HUES64 (cell line): ENCODE measurements around the gene DRGX.

Source experiments
- H3K27ac ChIP-seq: 2 replicates; pipeline ENCODE4 v1.7.0; 2013; ENCODE audit warnings: low read depth, low read length, inconsistent platforms
- H3K27me3 ChIP-seq: 2 replicates; pipeline ENCODE4 v1.6.1; 2013; ENCODE audit warnings: mild to moderate bottlenecking, low read length; ENCODE audit not compliant: insufficient read depth
- H3K36me3 ChIP-seq: 2 replicates; pipeline ENCODE4 v1.6.1; 2013; ENCODE audit warnings: mild to moderate bottlenecking, low read length; ENCODE audit not compliant: insufficient read depth
- H3K4me1 ChIP-seq: 2 replicates; pipeline ENCODE4 v1.6.1; 2013; ENCODE audit warnings: mild to moderate bottlenecking, low read length, moderate library complexity; ENCODE audit not compliant: insufficient read depth
- H3K4me3 ChIP-seq: 2 replicates; pipeline ENCODE4 v1.5.1; 2013; ENCODE audit warnings: mild to moderate bottlenecking, low read length, moderate library complexity
- H3K9ac ChIP-seq: 2 replicates; pipeline ENCODE4 v1.6.1; 2013; ENCODE audit warnings: mild to moderate bottlenecking, low read depth, low read length
- H3K9me3 ChIP-seq: 2 replicates; pipeline ENCODE4 v1.6.1; 2013; ENCODE audit warnings: low read depth, low read length; ENCODE audit not compliant: insufficient read depth
- WGBS: fragments of 150-250, 120-280 bp; methylation state at CpG from one replicate; pipeline ENCODE4 v1.1.7; 2013; ENCODE audit warnings: missing lambda C conversion rate; 5-methylcytosine and 5-hydroxymethylcytosine counted together

The DRGX gene

DNA sequence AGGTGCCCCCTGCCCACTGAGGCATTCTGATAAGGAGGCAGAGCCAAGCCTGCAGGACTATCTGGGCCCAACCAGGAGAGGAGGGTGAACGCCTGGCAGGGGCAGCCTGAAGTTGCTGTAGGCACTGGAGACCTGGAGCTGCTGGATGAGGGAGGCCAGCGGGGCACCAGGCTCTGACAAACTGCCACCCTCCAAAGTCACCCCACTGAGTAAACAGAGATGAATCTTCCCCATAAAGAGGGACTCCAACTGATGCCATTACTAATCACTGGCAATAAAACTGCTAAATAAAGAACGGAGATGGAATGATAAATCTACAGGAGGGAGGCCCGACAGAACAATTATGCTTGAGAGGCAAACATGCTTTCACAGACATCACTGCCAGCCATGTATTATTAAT, 44.2 kb downstream of the DRGX start:
- Histone ChIP-seq H3K9ac (no peak overlapping the region), H3K4me3 (no peak overlapping the region), H3K9me3 (0 out of 2 replicates have a peak, but pooled peaks cover 3% of the 10 kb centered on the region), H3K27ac (no peak overlapping the region), H3K36me3 (no peaks in the 10 kb centered on the region), H3K4me1 (no peaks in the 10 kb centered on the region), H3K27me3 (no peaks in the 10 kb centered on the region)
- WGBS: 96% methylated on average over 3 of the region's 4 CpGs

DNA sequence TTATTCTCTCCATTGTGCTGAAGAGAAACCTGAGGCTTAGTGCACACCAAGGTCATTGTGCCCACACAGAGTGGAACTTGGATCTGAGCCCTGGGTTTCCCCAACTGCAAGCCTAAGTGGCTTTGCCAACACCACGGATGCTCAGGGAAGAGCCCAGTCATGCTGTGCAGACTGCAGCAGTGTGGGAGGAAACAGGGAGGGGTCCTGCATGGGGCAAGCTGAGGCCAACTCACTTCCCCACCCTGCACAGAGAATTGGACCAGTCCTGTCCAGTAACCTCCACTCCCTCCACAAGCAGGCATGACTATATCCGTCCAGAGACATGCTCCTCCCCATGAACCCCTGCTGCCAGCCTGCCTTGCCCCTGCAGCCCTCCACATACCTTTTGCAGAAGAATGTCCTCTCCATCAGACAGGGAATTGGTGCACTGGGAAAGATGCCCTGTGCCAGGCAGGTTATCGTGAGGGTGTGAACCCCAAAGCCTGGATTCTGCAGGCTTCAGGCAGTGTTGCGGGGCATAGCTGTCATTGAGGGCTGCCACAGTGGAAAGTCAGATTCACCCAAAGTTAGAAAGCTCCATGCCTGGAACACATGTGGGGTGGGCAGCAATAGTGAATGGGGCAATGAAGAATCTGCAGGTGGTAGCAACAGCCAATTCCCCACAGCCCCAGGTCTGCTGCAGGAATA, 44.9 kb downstream of the DRGX start:
- no peaks in the 10 kb centered on the region for H3K4me1 ChIP-seq
- 89% methylated on average over 4 of the region's 4 CpGs for WGBS
- no peak overlapping the region for H3K27ac ChIP-seq
- H3K9me3 ChIP-seq: 0 out of 2 replicates have a peak, but pooled peaks cover 3% of the 10 kb centered on the region
- no peaks in the 10 kb centered on the region for H3K36me3 ChIP-seq
- H3K9ac ChIP-seq: no peak overlapping the region
- no peaks in the 10 kb centered on the region for H3K27me3 ChIP-seq
- no peak overlapping the region for H3K4me3 ChIP-seq

DNA sequence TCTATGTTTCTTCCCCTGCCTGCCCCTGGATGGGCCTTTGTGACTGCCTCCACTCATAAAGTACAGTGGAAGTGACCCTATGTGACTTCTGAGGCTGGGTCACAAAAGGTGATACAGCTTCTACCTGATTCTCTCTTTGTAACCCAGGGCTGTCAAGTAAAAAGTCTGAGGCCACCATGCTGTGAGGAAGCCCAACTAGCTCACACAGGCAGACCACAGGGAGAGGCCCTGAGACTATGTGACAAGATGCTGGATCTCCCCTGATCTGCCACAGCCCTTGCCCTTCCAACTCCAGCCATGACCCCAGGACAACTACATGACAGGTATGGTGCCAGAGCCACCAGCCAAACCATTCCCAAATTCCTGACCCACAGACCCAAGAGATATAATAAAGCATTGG, 45.8 kb downstream of the DRGX start:
- no peak overlapping the region for H3K27ac ChIP-seq
- H3K9ac ChIP-seq: no peak overlapping the region
- no peak overlapping the region for H3K4me3 ChIP-seq
- H3K4me1 ChIP-seq: no peaks in the 10 kb centered on the region
- H3K27me3 ChIP-seq: no peaks in the 10 kb centered on the region
- no peaks in the 10 kb centered on the region for H3K36me3 ChIP-seq
- 0 out of 2 replicates have a peak, but pooled peaks cover 3% of the 10 kb centered on the region for H3K9me3 ChIP-seq

GRCh38 chr10:49349390-49349789, 46.5 kb downstream of the DRGX start:
- Histone ChIP-seq H3K27ac (no peak overlapping the region), H3K27me3 (no peaks in the 10 kb centered on the region), H3K4me3 (no peak overlapping the region), H3K9me3 (0 out of 2 replicates have a peak, but pooled peaks cover 3% of the 10 kb centered on the region), H3K9ac (no peak overlapping the region), H3K4me1 (no peaks in the 10 kb centered on the region), H3K36me3 (no peaks in the 10 kb centered on the region)
- 97% methylated on average over 4 of the region's 4 CpGs for WGBS

GRCh38 chr10:49348593-49348992, 47.3 kb downstream of the DRGX start:
- Histone ChIP-seq H3K27ac (no peak overlapping the region), H3K4me3 (no peak overlapping the region), H3K27me3 (no peaks in the 10 kb centered on the region), H3K9me3 (0 out of 2 replicates have a peak, but pooled peaks cover 3% of the 10 kb centered on the region), H3K36me3 (no peaks in the 10 kb centered on the region), H3K9ac (no peak overlapping the region), H3K4me1 (no peaks in the 10 kb centered on the region)
- WGBS: 89% methylated on average over 2 of the region's 2 CpGs

DNA sequence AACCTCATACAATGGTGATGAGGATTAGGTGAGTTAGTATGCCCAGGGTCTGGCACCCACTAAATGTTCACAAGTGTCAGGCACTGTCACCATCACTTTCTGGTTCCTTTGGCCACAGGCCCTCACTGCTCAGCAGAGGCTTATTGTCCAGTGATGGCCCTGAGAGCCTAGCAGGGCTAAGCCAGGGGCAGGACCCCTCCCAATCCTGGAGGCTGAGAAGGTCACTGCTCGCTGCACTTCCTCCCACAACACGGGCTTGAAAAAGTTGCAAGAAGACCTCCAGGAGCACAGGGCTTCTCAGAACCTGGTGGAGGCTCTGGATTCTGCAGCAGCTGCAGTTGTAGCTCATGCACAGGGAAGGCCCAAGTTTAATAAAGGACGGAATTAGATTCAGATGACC, 48.1 kb downstream of the DRGX start:
- H3K27me3 ChIP-seq: no peaks in the 10 kb centered on the region
- WGBS: 93% methylated on average over 3 of the region's 3 CpGs
- H3K9me3 ChIP-seq: 0 out of 2 replicates have a peak, but pooled peaks cover 3% of the 10 kb centered on the region
- no peak overlapping the region for H3K27ac ChIP-seq
- no peaks in the 10 kb centered on the region for H3K4me1 ChIP-seq
- no peak overlapping the region for H3K4me3 ChIP-seq
- H3K9ac ChIP-seq: no peak overlapping the region
- no peaks in the 10 kb centered on the region for H3K36me3 ChIP-seq

DNA sequence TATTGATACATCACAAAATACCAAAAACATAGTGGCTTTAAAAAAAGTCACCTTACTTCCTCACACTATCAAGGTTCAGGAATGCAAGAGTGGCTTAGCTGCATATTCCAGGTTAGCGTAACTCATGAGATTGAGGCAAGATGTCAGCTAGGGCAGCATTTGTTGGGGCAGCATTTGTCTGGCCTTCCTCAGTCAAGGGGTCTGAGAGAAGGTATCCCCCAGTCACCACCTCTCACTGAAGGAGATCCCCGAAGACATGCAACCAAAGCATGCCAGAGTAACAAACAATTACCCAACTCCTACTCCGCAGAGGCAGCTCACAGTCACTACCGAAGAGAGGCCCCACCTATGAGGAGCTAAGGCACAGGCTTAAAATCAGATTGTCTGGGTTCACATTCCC, 48.5 kb downstream of the DRGX start:
- H3K36me3 ChIP-seq: no peaks in the 10 kb centered on the region
- no peak overlapping the region for H3K27ac ChIP-seq
- no peaks in the 10 kb centered on the region for H3K4me1 ChIP-seq
- no peaks in the 10 kb centered on the region for H3K27me3 ChIP-seq
- H3K4me3 ChIP-seq: no peak overlapping the region
- WGBS: 96% methylated on average over 4 of the region's 4 CpGs
- 0 out of 2 replicates have a peak, but pooled peaks cover 3% of the 10 kb centered on the region for H3K9me3 ChIP-seq
- no peak overlapping the region for H3K9ac ChIP-seq

GRCh38 chr10:49344840-49345239, 51.0 kb downstream of the DRGX start:
- WGBS: 100% methylated on average over 1 of the region's 2 CpGs
- Histone ChIP-seq H3K9me3 (no peaks in the 10 kb centered on the region), H3K36me3 (no peaks in the 10 kb centered on the region), H3K27ac (no peak overlapping the region), H3K27me3 (no peaks in the 10 kb centered on the region), H3K4me3 (no peak overlapping the region), H3K4me1 (no peaks in the 10 kb centered on the region), H3K9ac (no peak overlapping the region)

- H3K4me1 ChIP-seq: no peaks in the 10 kb centered on the region
- no peaks in the 10 kb centered on the region for H3K36me3 ChIP-seq
- no peaks in the 10 kb centered on the region for H3K27me3 ChIP-seq
- H3K27ac ChIP-seq: no peak overlapping the region
- no peaks in the 10 kb centered on the region for H3K9me3 ChIP-seq
- 79% methylated on average over 1 of the region's 1 CpG for WGBS
- H3K4me3 ChIP-seq: no peak overlapping the region
- no peak overlapping the region for H3K9ac ChIP-seq
Measured at GRCh38 chr10:49338604-49339003, 57.3 kb downstream of the DRGX start.

DNA sequence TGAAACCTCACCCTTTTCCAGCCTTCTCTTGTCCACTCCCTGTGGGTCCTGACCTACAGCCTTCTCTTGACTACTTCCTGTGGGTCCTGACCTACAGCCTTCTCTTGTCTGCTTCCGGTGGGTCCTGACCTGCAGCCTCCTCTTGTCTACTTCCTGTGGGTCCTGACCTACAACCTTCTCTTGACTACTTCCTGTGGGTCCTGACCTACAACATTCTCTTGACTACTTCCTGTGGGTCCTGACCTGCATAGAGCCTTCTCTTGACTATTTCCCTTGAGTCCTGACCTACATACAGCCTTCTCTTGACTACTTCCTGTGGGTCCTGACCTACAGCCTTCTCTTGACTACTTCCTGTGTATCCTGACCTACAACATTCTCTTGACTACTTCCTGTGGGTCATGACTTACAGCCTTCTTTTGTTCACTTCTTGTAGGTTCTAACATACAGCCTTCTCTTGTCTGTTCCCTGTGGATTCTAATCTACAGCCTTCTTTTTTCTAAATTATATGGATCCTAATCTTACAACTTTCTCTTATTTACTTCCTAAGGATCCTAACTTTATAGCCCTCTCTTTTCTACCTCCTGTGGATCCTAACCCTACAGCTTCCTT, 60.4 kb downstream of the DRGX start:
- Histone ChIP-seq H3K4me1 (no peaks in the 10 kb centered on the region), H3K9me3 (no peaks in the 10 kb centered on the region), H3K36me3 (no peaks in the 10 kb centered on the region), H3K27me3 (no peaks in the 10 kb centered on the region), H3K4me3 (no peak overlapping the region), H3K27ac (no peak overlapping the region), H3K9ac (no peak overlapping the region)
- 90% methylated on average over 1 of the region's 1 CpG for WGBS

- H3K9me3 ChIP-seq: no peaks in the 10 kb centered on the region
- no peak overlapping the region for H3K4me3 ChIP-seq
- H3K27me3 ChIP-seq: no peaks in the 10 kb centered on the region
- H3K27ac ChIP-seq: no peak overlapping the region
- H3K4me1 ChIP-seq: no peaks in the 10 kb centered on the region
- no peak overlapping the region for H3K9ac ChIP-seq
- no peaks in the 10 kb centered on the region for H3K36me3 ChIP-seq
Measured at GRCh38 chr10:49334964-49335363, 60.9 kb downstream of the DRGX start.
